GM23248 (cell line): ENCODE data around the gene ATG13.

Source experiments
- EZH2 ChIP-seq: fragments of 200-600 bp; sonication (generic); IDR thresholded peaks from 2 replicates; pipeline ENCODE4 v1.6.1; 2018; ENCODE audit warnings: antibody characterized with exemption, mild to moderate bottlenecking; ENCODE audit not compliant: insufficient read depth, poor library complexity, severe bottlenecking
- EZH2phosphoT487 ChIP-seq: fragments of 200-600 bp; sonication (generic); IDR thresholded peaks from 2 replicates; pipeline ENCODE4 v1.6.1; 2018; ENCODE audit warnings: antibody characterized with exemption, moderate library complexity, mild to moderate bottlenecking, low read depth; ENCODE audit not compliant: insufficient read depth

GRCh38 chr11:46712874-46713576 is 95.7 kb downstream of the ATG13 start:
- TF ChIP-seq EZH2 (no peak), EZH2phosphoT487 (no peak)
